Stimulated activated naive B cell treated with anti-CD40 and anti-IgM and Interleukin-4, amounts not matched to agents 10 μg/mL and 1 μg/mL and 100 μg/mL, for 72 hours (primary cell): ENCODE results near the gene CHD3.
"Not testable (repeated sequence)": the region's sequence is repeated elsewhere in the genome, so short reads cannot be mapped to it uniquely, and the experiment has no call there.

Source experiments
- ATAC-seq, 2 donors: fragments of 150-1000 bp; cut with Tn5 transposase; replicated peaks; 2 replicates each; pipeline ENCODE4 v1.10.0; 2021; ENCODE audit warnings: moderate library complexity in 1 of 2
- DNase-seq: peaks from one replicate; pipeline ENCODE4 v3.0.0; 2021
- H3K27ac Mint-ChIP-seq: one replicate; pipeline ENCODE4 v1.8.0; 2022; ENCODE audit warnings: mild to moderate bottlenecking, mixed read lengths
- H3K27me3 Mint-ChIP-seq, 2 donors: one replicate each; pipeline ENCODE4 v1.8.0; 2022; ENCODE audit warnings: mixed read lengths in 2 of 2
- H3K36me3 Mint-ChIP-seq, 2 donors: one replicate each; pipeline ENCODE4 v1.8.0; 2022; ENCODE audit warnings: mixed read lengths in 2 of 2, mild to moderate bottlenecking in 1 of 2
- H3K4me1 Mint-ChIP-seq, 2 donors: one replicate each; pipeline ENCODE4 v1.8.0; 2022; ENCODE audit warnings: mixed read lengths in 2 of 2, mild to moderate bottlenecking in 1 of 2
- H3K4me3 Mint-ChIP-seq, 2 donors: one replicate each; pipeline ENCODE4 v1.8.0; 2022; ENCODE audit warnings: mild to moderate bottlenecking in 2 of 2, mixed read lengths in 2 of 2, moderate library complexity in 1 of 2
- H3K9me3 Mint-ChIP-seq, 2 donors: one replicate each; pipeline ENCODE4 v1.8.0; 2022; ENCODE audit warnings: mixed read lengths in 2 of 2, mild to moderate bottlenecking in 1 of 2

CHD3 gene

GRCh38 chr17:7935859-7936258, 47.3 kb downstream of the CHD3 start:
- Mint-ChIP-seq H3K36me3 (peaks cover 24 to 64% of the 10 kb centered on the region in 2 donors), H3K4me3 (no peak overlapping the region), H3K9me3 (no peaks in the 10 kb centered on the region), H3K4me1 (peaks cover 23 to 29% of the 10 kb centered on the region in 2 donors), H3K27me3 (no peaks in the 10 kb centered on the region), H3K27ac (no peak overlapping the region)
- no peak for ATAC-seq
- DNase-seq, result no peak

GRCh38 chr17:7940034-7940433, 51.4 kb downstream of the CHD3 start:
- peaks cover 54 to 75% of the 10 kb centered on the region in 2 donors for H3K36me3 Mint-ChIP-seq
- H3K27ac Mint-ChIP-seq, result no peak overlapping the region
- H3K27me3 Mint-ChIP-seq, result no peaks in the 10 kb centered on the region
- no peak overlapping the region for H3K4me3 Mint-ChIP-seq
- no peaks in the 10 kb centered on the region for H3K9me3 Mint-ChIP-seq
- ATAC-seq, result no peak
- H3K4me1 Mint-ChIP-seq, result peaks cover 2 to 5% of the 10 kb centered on the region in 2 donors
- no peak for DNase-seq

GRCh38 chr17:7940743-7941142, 52.2 kb downstream of the CHD3 start:
- Mint-ChIP-seq H3K4me3 (no peak overlapping the region), H3K27me3 (no peaks in the 10 kb centered on the region), H3K36me3 (peaks cover 58 to 74% of the 10 kb centered on the region in 2 donors), H3K27ac (no peak overlapping the region), H3K9me3 (no peaks in the 10 kb centered on the region), H3K4me1 (peaks cover 0 to 9% of the 10 kb centered on the region in 2 donors)
- DNase-seq, result no peak
- ATAC-seq, result no peak

- H3K9me3 Mint-ChIP-seq, result no peaks in the 10 kb centered on the region
- ATAC-seq (no peak), DNase-seq (no peak)
- peaks cover 0 to 10% of the 10 kb centered on the region in 2 donors for H3K4me1 Mint-ChIP-seq
- H3K27ac Mint-ChIP-seq, result no peak overlapping the region
- H3K36me3 Mint-ChIP-seq, result peaks cover 66 to 74% of the 10 kb centered on the region in 2 donors
- H3K27me3 Mint-ChIP-seq, result no peaks in the 10 kb centered on the region
- H3K4me3 Mint-ChIP-seq, result no peak overlapping the region
Measured at GRCh38 chr17:7943291-7943690, 54.7 kb downstream of the CHD3 start.

GRCh38 chr17:7944326-7944725, 55.7 kb downstream of the CHD3 start:
- Mint-ChIP-seq H3K4me3 (no peak overlapping the region), H3K27ac (peak overlapping the region; percentile 47), H3K4me1 (peaks cover 0 to 10% of the 10 kb centered on the region in 2 donors), H3K9me3 (no peaks in the 10 kb centered on the region), H3K27me3 (no peaks in the 10 kb centered on the region), H3K36me3 (peaks cover 73 to 76% of the 10 kb centered on the region in 2 donors)
- ATAC-seq, result no peak
- no peak for DNase-seq

- DNase-seq (no peak), ATAC-seq (no peak)
- Mint-ChIP-seq H3K4me1 (peaks cover 0 to 10% of the 10 kb centered on the region in 2 donors), H3K9me3 (no peaks in the 10 kb centered on the region), H3K4me3 (no peak overlapping the region), H3K27ac (peak overlapping the region; percentile 44), H3K27me3 (no peaks in the 10 kb centered on the region), H3K36me3 (peaks cover 71 to 79% of the 10 kb centered on the region in 2 donors)
Measured at GRCh38 chr17:7945651-7946050, 57.1 kb downstream of the CHD3 start.

- Mint-ChIP-seq H3K4me3 (no peak overlapping the region), H3K9me3 (no peaks in the 10 kb centered on the region), H3K36me3 (peaks cover 63 to 71% of the 10 kb centered on the region in 2 donors), H3K27me3 (no peaks in the 10 kb centered on the region), H3K27ac (no peak overlapping the region), H3K4me1 (peaks cover 2 to 14% of the 10 kb centered on the region in 2 donors)
- DNase-seq (no peak), ATAC-seq (no peak)
Measured at GRCh38 chr17:7946441-7946840, 57.9 kb downstream of the CHD3 start.

GRCh38 chr17:7947651-7948050, 59.1 kb downstream of the CHD3 start:
- Mint-ChIP-seq H3K36me3 (peaks cover 58 to 62% of the 10 kb centered on the region in 2 donors), H3K9me3 (no peaks in the 10 kb centered on the region), H3K4me1 (peaks cover 4 to 22% of the 10 kb centered on the region in 2 donors), H3K4me3 (no peak overlapping the region), H3K27ac (no peak overlapping the region), H3K27me3 (no peaks in the 10 kb centered on the region)
- DNase-seq (no peak), ATAC-seq (no peak)

- no peak for DNase-seq
- Mint-ChIP-seq H3K4me3 (no peak overlapping the region), H3K4me1 (peaks cover 4 to 14% of the 10 kb centered on the region in 2 donors), H3K36me3 (peaks cover 36 to 44% of the 10 kb centered on the region in 2 donors), H3K27me3 (no peaks in the 10 kb centered on the region), H3K9me3 (no peaks in the 10 kb centered on the region), H3K27ac (no peak overlapping the region)
- no peak for ATAC-seq
Measured at GRCh38 chr17:7950578-7950977, 62.0 kb downstream of the CHD3 start.

- Mint-ChIP-seq H3K4me1 (peaks cover 4 to 12% of the 10 kb centered on the region in 2 donors), H3K27ac (no peak overlapping the region), H3K36me3 (peaks cover 32 to 39% of the 10 kb centered on the region in 2 donors), H3K9me3 (no peaks in the 10 kb centered on the region), H3K27me3 (no peaks in the 10 kb centered on the region), H3K4me3 (peak overlapping the region in 1 of 2 donors; percentile 3)
- DNase-seq, result no peak
- ATAC-seq, result peak; percentile 94 to 98
Measured at GRCh38 chr17:7951143-7951792, 62.7 kb downstream of the CHD3 start.

GRCh38 chr17:7953266-7953665, 64.7 kb downstream of the CHD3 start:
- not testable (repeated sequence) for DNase-seq, ATAC-seq, H3K9me3 Mint-ChIP-seq, H3K27me3 Mint-ChIP-seq, H3K4me3 Mint-ChIP-seq, H3K27ac Mint-ChIP-seq
- H3K36me3 Mint-ChIP-seq, result peaks cover 16 to 23% of the 10 kb centered on the region in 2 donors
- H3K4me1 Mint-ChIP-seq, result peaks cover 4 to 12% of the 10 kb centered on the region in 2 donors

- ATAC-seq, result no peak
- Mint-ChIP-seq H3K27ac (no peak overlapping the region), H3K9me3 (no peaks in the 10 kb centered on the region)
Measured at GRCh38 chr17:7955414-7956227, 67.0 kb downstream of the CHD3 start.

GRCh38 chr17:7956228-7956965, 67.8 kb downstream of the CHD3 start:
- no peaks in the 10 kb centered on the region for H3K9me3 Mint-ChIP-seq
- H3K27ac Mint-ChIP-seq, result no peak overlapping the region
- H3K4me1 Mint-ChIP-seq, result peaks cover 2 to 8% of the 10 kb centered on the region in 2 donors
- DNase-seq (no peak), ATAC-seq (no peak)
- H3K4me3 Mint-ChIP-seq, result no peak overlapping the region
- peaks cover 5 to 11% of the 10 kb centered on the region in 2 donors for H3K27me3 Mint-ChIP-seq
- no peaks in the 10 kb centered on the region for H3K36me3 Mint-ChIP-seq

More at GRCh38 chr17:7955414-7956227, 67.0 kb downstream of the CHD3 start:
- Mint-ChIP-seq H3K27me3 (peaks cover 4% of the 10 kb centered on the region in 2 donors), H3K4me3 (no peak overlapping the region), H3K4me1 (peaks cover 4 to 12% of the 10 kb centered on the region in 2 donors), H3K36me3 (peaks cover 0 to under 1% of the 10 kb centered on the region in 2 donors)
- no peak for DNase-seq

GRCh38 chr17:7959503-7960253, 71.1 kb downstream of the CHD3 start:
- H3K27ac Mint-ChIP-seq, result no peak overlapping the region
- ATAC-seq, result no peak
- H3K4me3 Mint-ChIP-seq, result no peak overlapping the region
- DNase-seq, result no peak
- no peaks in the 10 kb centered on the region for H3K9me3 Mint-ChIP-seq
- H3K36me3 Mint-ChIP-seq, result no peaks in the 10 kb centered on the region
- no peaks in the 10 kb centered on the region for H3K4me1 Mint-ChIP-seq
- H3K27me3 Mint-ChIP-seq, result peaks cover 5 to 16% of the 10 kb centered on the region in 2 donors
